HCT116 (cell line): ENCODE data around the gene EVI5. TPM values are rescaled to one million over a fixed set of nuclear protein-coding genes. Genes with fewer than 3 reads are reported as not detected.
"Not testable (repeated sequence)": the region's sequence is repeated elsewhere in the genome, so short reads cannot be mapped to it uniquely, and the experiment has no call there.

ENCODE experiments used
- ATAC-seq: fragments of 200-7000 bp; cut with Tn5 transposase; 2 replicates; pipeline ENCODE4 v1.9.1; 2020; ENCODE audit warnings: mild to moderate bottlenecking, moderate library complexity
- BruUV-seq: library from RNA; stranded (reverse); fragments of 400-500 nt; replicated peaks from 2 replicates; lab custom pipeline; 2021; lab: Mats Ljungman, UMichigan
- CTCF ChIA-PET: fragments of 300-600 bp; sonication (Branson Sonifier 250); formaldehyde crosslinking; loops from one replicate; lab custom pipeline; 2021; ENCODE audit warnings: antibody characterized with exemption; lab: Charles Lee
- POLR2A ChIA-PET: fragments of 300-600, 350-600 bp; sonication (Branson Sonifier 250); formaldehyde crosslinking; loops from one replicate; lab custom pipeline; 2021; ENCODE audit warnings: antibody characterized with exemption; lab: Charles Lee
- RAD21 ChIA-PET, 2 experiments: fragments of 300-600 bp; sonication (Branson Sonifier 250); formaldehyde crosslinking; loops; one replicate each; lab custom pipeline; 2023; ENCODE audit warnings: low total read pairs in 2 of 2; ENCODE audit not compliant: uncharacterized antibody in 2 of 2, unreplicated experiment in 2 of 2, low non-redundant PET in 1 of 2; lab: Charles Lee
- DNase-seq: peaks from one replicate; pipeline ENCODE4 v3.0.0-alpha.2; 2010; ENCODE audit warnings: low read depth, low spot score
- H2AFZ ChIP-seq: fragments of 200-600 bp; shearing (Covaris generic), sonication (generic); 2 replicates; pipeline ENCODE4 v1.6.1; 2017; ENCODE audit warnings: low read depth, mixed run types, mixed read lengths, antibody characterized with exemption, low read length; ENCODE audit not compliant: poor library complexity, severe bottlenecking
- H3K27ac ChIP-seq: 2 replicates; pipeline ENCODE4 v1.5.1; 2012; ENCODE audit warnings: low read depth, low read length
- H3K27me3 ChIP-seq: fragments of 200-600 bp; sonication (generic); 2 replicates; pipeline ENCODE4 v1.6.1; 2016; ENCODE audit warnings: mixed run types, low read length, mixed read lengths; ENCODE audit not compliant: insufficient read depth
- H3K36me3 ChIP-seq, 2 experiments: fragments of 200-500 bp in 1 of 2; fragments of 200-600 bp in 1 of 2; sonication (Bioruptor generic) in 1 of 2; sonication (generic) in 1 of 2; 2 replicates each; pipeline versions ENCODE4 v1.5.1 to v1.6.1; 2014 to 2016; ENCODE audit warnings: low read length in 2 of 2, inconsistent platforms in 1 of 2, mixed read lengths in 1 of 2, mixed run types in 1 of 2; ENCODE audit not compliant: insufficient read depth in 2 of 2, control insufficient read depth in 1 of 2
- H3K4me1 ChIP-seq, 2 experiments: fragments of 200-600 bp in 1 of 2; sonication (generic) in 1 of 2; 2 replicates each; pipeline versions ENCODE4 v1.5.1 to v1.6.1; 2012 to 2017; ENCODE audit warnings: low read length in 2 of 2, inconsistent platforms in 1 of 2, mild to moderate bottlenecking in 1 of 2, mixed read lengths in 1 of 2, mixed run types in 1 of 2, moderate library complexity in 1 of 2; ENCODE audit not compliant: insufficient read depth in 2 of 2, control insufficient read depth in 1 of 2
- H3K4me2 ChIP-seq: fragments of 200-600 bp; sonication (generic); 2 replicates; pipeline ENCODE4 v1.6.1; 2017; ENCODE audit warnings: mixed run types, low read length, mixed read lengths
- H3K4me3 ChIP-seq, 2 experiments: fragments of 200-600 bp in 1 of 2; sonication (generic) in 1 of 2; replicated peaks in 1 of 2; 2 replicates each; pipeline ENCODE4 v1.5.1; 2011 to 2016; ENCODE audit warnings: low read length in 2 of 2, control low read depth in 1 of 2, low read depth in 1 of 2, mild to moderate bottlenecking in 1 of 2, mixed read lengths in 1 of 2, mixed run types in 1 of 2
- H3K79me2 ChIP-seq: fragments of 200-600 bp; sonication (generic); 2 replicates; pipeline ENCODE4 v1.6.1; 2017; ENCODE audit warnings: mild to moderate bottlenecking, mixed run types, low read length, moderate library complexity, mixed read lengths; ENCODE audit not compliant: insufficient read depth
- H3K9ac ChIP-seq: fragments of 200-600 bp; sonication (generic); 2 replicates; pipeline ENCODE4 v1.6.1; 2016; ENCODE audit warnings: low read length, mixed read lengths
- H3K9me2 ChIP-seq: fragments of 200-600 bp; sonication (generic), shearing (Covaris generic); 2 replicates; pipeline ENCODE4 v1.6.1; 2017; ENCODE audit warnings: mixed run types, mild to moderate bottlenecking, moderate library complexity; ENCODE audit not compliant: insufficient read depth
- H3K9me3 ChIP-seq, 2 experiments: fragments of 200-500 bp in 1 of 2; fragments of 200-600 bp in 1 of 2; sonication (Bioruptor generic) in 1 of 2; sonication (generic) in 1 of 2; 2 replicates each; pipeline ENCODE4 v1.6.1; 2014 to 2017; ENCODE audit warnings: low read length in 2 of 2, mixed read lengths in 2 of 2, inconsistent platforms in 1 of 2, low read depth in 1 of 2, mild to moderate bottlenecking in 1 of 2, mixed run types in 1 of 2, moderate library complexity in 1 of 2; ENCODE audit not compliant: control insufficient read depth in 1 of 2, insufficient read depth in 1 of 2
- H4K20me1 ChIP-seq: fragments of 200-600 bp; sonication (generic), shearing (Covaris generic); 2 replicates; pipeline ENCODE4 v1.6.1; 2017; ENCODE audit warnings: mixed run types, mild to moderate bottlenecking, moderate library complexity; ENCODE audit not compliant: insufficient read depth
- ATF3 ChIP-seq: IDR thresholded peaks from 2 replicates; pipeline ENCODE4 v1.6.1; 2012
- JUND ChIP-seq: IDR thresholded peaks from 2 replicates; pipeline ENCODE4 v1.6.1; 2012
- POLR2A ChIP-seq: IDR thresholded peaks from 2 replicates; pipeline ENCODE4 v1.7.0; 2011; ENCODE audit warnings: borderline replicate concordance; ENCODE audit not compliant: insufficient read depth, insufficient read length; ENCODE audit errors: extremely low read depth
- REST ChIP-seq: IDR thresholded peaks from 2 replicates; pipeline ENCODE4 v1.6.1; 2012; ENCODE audit warnings: low read depth
- SRF ChIP-seq: IDR thresholded peaks from 2 replicates; pipeline ENCODE4 v1.6.1; 2012; ENCODE audit warnings: low read depth
- ZFX ChIP-seq: fragments of 450-650 bp; IDR thresholded peaks from 2 replicates; pipeline ENCODE4 v1.6.1; 2017
- ZNF274 ChIP-seq: fragments of 200-500 bp; sonication (Bioruptor generic); IDR thresholded peaks from 2 replicates; pipeline ENCODE4 v1.6.1; 2014; ENCODE audit warnings: mild to moderate bottlenecking, low read depth, low read length, inconsistent platforms
- intact Hi-C: fragments of 100-400 bp; cut with micrococcal nuclease; formaldehyde crosslinking; loops from 2 replicates; pipeline ENCODE4 v1.10.0; 2022
- total RNA-seq: library from RNA; stranded (reverse); gene quantifications from one replicate; pipeline ENCODE4 v1.2.1, GENCODE V29; 2021; ENCODE audit not compliant: unreplicated experiment

EVI5 gene
- total RNA-seq, 1 experiment from 2014 or later: 21.8 TPM

GRCh38 chr1:92730476-92730875, 54.4 kb downstream of the EVI5 start (continued):
- TF ChIP-seq REST: no peak
- no peak for TF ChIP-seq ATF3
- no peak for TF ChIP-seq SRF
- no peak for TF ChIP-seq ZNF274
- no peak for TF ChIP-seq JUND

- Histone ChIP-seq H3K4me2 (no peak overlapping the region), H3K4me3 (no peak overlapping the region), H2AFZ (no peak overlapping the region), H3K4me1 (no peaks in the 10 kb centered on the region), H3K27ac (no peak overlapping the region), H3K79me2 (0 out of 2 replicates have a peak, but pooled peaks cover 3% of the 10 kb centered on the region), H3K27me3 (no peaks in the 10 kb centered on the region), H3K36me3 (no peaks in the 10 kb centered on the region), H3K9me3 (no peaks in the 10 kb centered on the region), H3K9ac (no peak overlapping the region), H3K9me2 (no peaks in the 10 kb centered on the region), H4K20me1 (no peaks in the 10 kb centered on the region)
- no peak for DNase-seq
- intact Hi-C loops: no loop called here
- no TSS peak for BruUV-seq
- CTCF ChIA-PET: no interaction called here
- POLR2A ChIA-PET: no interaction called here
- no peak for ATAC-seq
- no peak for TF ChIP-seq ZFX
- no peak for TF ChIP-seq POLR2A
- RAD21 ChIA-PET: no interaction called here
These were observed 56.2 kb downstream of the EVI5 start for GRCh38 chr1:92728697-92729096.

GRCh38 chr1:92723713-92724112, 61.2 kb downstream of the EVI5 start:
- DNase-seq, POLR2A ChIA-PET, H3K27ac ChIP-seq, ATAC-seq, H3K9me3 ChIP-seq, H3K4me3 ChIP-seq, BruUV-seq, H3K4me2 ChIP-seq, H4K20me1 ChIP-seq, RAD21 ChIA-PET, intact Hi-C loops, CTCF ChIA-PET, H3K9ac ChIP-seq, H3K27me3 ChIP-seq, H3K36me3 ChIP-seq, H2AFZ ChIP-seq, H3K4me1 ChIP-seq, H3K9me2 ChIP-seq, H3K79me2 ChIP-seq: not testable (repeated sequence)
